Measurements from ENCODE around the gene PCK2.

DNA sequence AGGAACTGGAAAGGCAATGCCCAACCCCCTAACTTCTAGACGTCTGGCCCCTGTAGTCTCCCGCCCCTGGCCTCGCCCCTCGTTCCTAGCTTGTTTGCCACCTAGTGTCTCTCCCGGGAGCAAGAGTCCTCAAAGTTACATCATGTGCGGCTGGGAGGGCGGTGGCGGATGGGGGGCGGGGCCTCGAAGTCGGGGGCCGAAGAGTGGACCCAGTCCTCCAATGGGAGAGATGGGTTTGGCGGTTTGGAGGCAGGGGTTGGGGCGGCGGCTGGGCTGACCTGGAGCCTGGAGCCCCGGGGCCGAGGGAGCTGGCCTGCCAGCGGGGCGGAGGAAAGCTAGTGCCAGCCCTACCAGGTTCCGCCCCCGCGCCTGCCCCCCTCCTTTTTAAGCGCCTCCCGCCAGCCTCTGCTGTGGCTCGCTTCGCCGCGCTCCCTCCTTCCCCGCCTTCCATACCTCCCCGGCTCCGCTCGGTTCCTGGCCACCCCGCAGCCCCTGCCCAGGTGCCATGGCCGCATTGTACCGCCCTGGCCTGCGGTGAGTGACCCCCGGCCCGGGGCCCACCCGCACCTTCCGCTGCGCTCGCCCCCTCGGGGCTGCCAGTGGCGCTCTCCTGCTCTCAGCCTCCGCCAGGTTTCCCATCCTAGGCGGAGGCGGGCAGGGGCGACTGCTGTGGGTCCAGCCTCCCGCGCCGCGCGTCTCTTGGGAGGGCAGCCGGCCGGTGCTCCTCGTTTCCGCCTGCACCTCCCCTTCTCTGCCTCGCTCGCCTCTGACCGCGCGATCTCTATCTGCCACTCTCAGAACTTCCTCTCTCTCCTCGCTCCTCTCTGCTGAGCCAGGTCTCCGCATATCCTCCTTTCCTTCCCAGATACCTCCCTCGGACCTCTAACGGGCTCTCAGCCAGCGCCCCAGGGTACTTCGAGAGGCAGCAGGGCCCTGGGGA is at the start of gene PCK2:
- TF ChIP-seq, protein P1, sequence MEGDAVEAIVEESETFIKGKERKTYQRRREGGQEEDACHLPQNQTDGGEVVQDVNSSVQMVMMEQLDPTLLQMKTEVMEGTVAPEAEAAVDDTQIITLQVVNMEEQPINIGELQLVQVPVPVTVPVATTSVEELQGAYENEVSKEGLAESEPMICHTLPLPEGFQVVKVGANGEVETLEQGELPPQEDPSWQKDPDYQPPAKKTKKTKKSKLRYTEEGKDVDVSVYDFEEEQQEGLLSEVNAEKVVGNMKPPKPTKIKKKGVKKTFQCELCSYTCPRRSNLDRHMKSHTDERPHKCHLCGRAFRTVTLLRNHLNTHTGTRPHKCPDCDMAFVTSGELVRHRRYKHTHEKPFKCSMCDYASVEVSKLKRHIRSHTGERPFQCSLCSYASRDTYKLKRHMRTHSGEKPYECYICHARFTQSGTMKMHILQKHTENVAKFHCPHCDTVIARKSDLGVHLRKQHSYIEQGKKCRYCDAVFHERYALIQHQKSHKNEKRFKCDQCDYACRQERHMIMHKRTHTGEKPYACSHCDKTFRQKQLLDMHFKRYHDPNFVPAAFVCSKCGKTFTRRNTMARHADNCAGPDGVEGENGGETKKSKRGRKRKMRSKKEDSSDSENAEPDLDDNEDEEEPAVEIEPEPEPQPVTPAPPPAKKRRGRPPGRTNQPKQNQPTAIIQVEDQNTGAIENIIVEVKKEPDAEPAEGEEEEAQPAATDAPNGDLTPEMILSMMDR (conservative IDR thresholded peaks at IDR 0.05; ENCODE audit: low read depth, low read length), result 0 out of 2 replicates have a peak, but pooled peaks have one; percentile 9
- TF ChIP-seq EZH2 (IDR thresholded peaks at IDR 0.05; ENCODE audit: borderline replicate concordance, low read depth, low read length, poor library complexity, severe bottlenecking), result no peak

Measured in A673 (cell line).